HTERT RPE-1 (cell line): Measurements from ENCODE around the gene PLGRKT.
"Not testable (repeated sequence)": the region's sequence is repeated elsewhere in the genome, so short reads cannot be mapped to it uniquely, and the experiment has no call there.

Experiments
- in situ Hi-C: fragments of 300-500 bp; cut with MboI; formaldehyde crosslinking; loops from 4 replicates; pipeline ENCODE4 v1.14.3; 2020; ENCODE audit warnings: low sequenced_read_pairs

The PLGRKT gene

GRCh38 chr9:5453004-5453403 lies 15.3 kb upstream of the PLGRKT start:
- in situ Hi-C loops = no loop called here

GRCh38 chr9:5452286-5452609 lies 14.5 kb upstream of the PLGRKT start:
- in situ Hi-C loops = no loop called here

GRCh38 chr9:5450359-5451091 lies 12.8 kb upstream of the PLGRKT start, which contains the start of gene CD274:
CD274 (plus strand) TSS chr9:5450542; CDS start chr9:5456114, 5,572 bp downstream.
- in situ Hi-C loops = no loop called here

GRCh38 chr9:5449521-5450358 lies 12.0 kb upstream of the PLGRKT start:
- in situ Hi-C loops = no loop called here

GRCh38 chr9:5448461-5449435 lies 11.0 kb upstream of the PLGRKT start:
- in situ Hi-C loops = no loop called here

- in situ Hi-C loops = no loop called here
Observed at GRCh38 chr9:5448016-5448415, 10.3 kb upstream of the PLGRKT start.

GRCh38 chr9:5447337-5447736 lies 9.6 kb upstream of the PLGRKT start:
- in situ Hi-C loops = no loop called here

- in situ Hi-C loops = no loop called here
Observed at GRCh38 chr9:5446451-5447236, 8.9 kb upstream of the PLGRKT start.

GRCh38 chr9:5445886-5446285 lies 8.2 kb upstream of the PLGRKT start:
- in situ Hi-C loops = no loop called here

GRCh38 chr9:5445096-5445495 lies 7.4 kb upstream of the PLGRKT start:
- in situ Hi-C loops = not testable (repeated sequence)

GRCh38 chr9:5443850-5444249 lies 6.1 kb upstream of the PLGRKT start:
- in situ Hi-C loops = no loop called here

GRCh38 chr9:5442400-5443011 lies 4.8 kb upstream of the PLGRKT start:
- in situ Hi-C loops = no loop called here

- in situ Hi-C loops = no loop called here
Observed at GRCh38 chr9:5441043-5441442, 3.3 kb upstream of the PLGRKT start.

- in situ Hi-C loops = no loop called here
Observed at GRCh38 chr9:5440426-5440825, 2.7 kb upstream of the PLGRKT start.

GRCh38 chr9:5438301-5439162 lies 807 bp upstream of the PLGRKT start:
- in situ Hi-C loops = no loop called here

- in situ Hi-C loops = no loop called here
Observed at GRCh38 chr9:5436441-5436840, 1.3 kb downstream of the PLGRKT start.

- in situ Hi-C loops = no loop called here
Observed at GRCh38 chr9:5435912-5436311, 1.8 kb downstream of the PLGRKT start.

GRCh38 chr9:5433841-5434810 lies 3.6 kb downstream of the PLGRKT start:
- in situ Hi-C loops = not testable (repeated sequence)
